NB4 (cell line): ENCODE results near the gene EXOC1L.

Source experiments
- CTCF ChIP-seq: IDR thresholded peaks from one replicate; pipeline ENCODE4 v1.5.1; 2012; ENCODE audit warnings: low read depth, low read length
- MAX ChIP-seq: IDR thresholded peaks from 2 replicates; pipeline ENCODE4 v1.6.1; 2011; ENCODE audit warnings: low read depth, low read length
- MYC ChIP-seq: IDR thresholded peaks from 2 replicates; pipeline ENCODE4 v1.6.1; 2011; ENCODE audit warnings: low read depth, low read length
- POLR2A ChIP-seq: IDR thresholded peaks from 2 replicates; pipeline ENCODE4 v1.6.1; 2011; ENCODE audit warnings: mild to moderate bottlenecking; ENCODE audit not compliant: insufficient read length; ENCODE audit errors: extremely low read depth

- TF ChIP-seq POLR2A (no peak), CTCF (no peak), MAX (no peak), MYC (no peak)
Observed at GRCh38 chr4:55868581-55869090, 49.0 kb downstream of the EXOC1L start.
